NCI-H146 (cell line): ENCODE data around the gene FOXS1.

ENCODE experiments used
- DNase-seq: peaks from one replicate; lab custom pipeline; 2025; lab: John Stamatoyannopoulos, UW

Gene FOXS1

DNA sequence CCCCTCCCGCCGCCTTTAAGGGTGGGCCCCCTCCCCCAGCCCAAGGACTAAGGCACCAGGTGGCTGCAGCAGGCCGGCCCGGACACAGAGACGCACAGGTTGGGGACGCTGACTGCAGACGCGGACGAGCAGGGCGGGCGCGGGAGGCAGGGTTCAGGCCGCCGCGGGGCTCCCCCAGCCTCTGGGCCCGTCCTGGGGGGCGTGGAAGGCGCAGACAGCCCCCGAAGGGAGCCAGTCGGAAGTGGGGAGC lies 15.7 kb upstream of the FOXS1 start:
- DNase-seq: peak; percentile 83

DNA sequence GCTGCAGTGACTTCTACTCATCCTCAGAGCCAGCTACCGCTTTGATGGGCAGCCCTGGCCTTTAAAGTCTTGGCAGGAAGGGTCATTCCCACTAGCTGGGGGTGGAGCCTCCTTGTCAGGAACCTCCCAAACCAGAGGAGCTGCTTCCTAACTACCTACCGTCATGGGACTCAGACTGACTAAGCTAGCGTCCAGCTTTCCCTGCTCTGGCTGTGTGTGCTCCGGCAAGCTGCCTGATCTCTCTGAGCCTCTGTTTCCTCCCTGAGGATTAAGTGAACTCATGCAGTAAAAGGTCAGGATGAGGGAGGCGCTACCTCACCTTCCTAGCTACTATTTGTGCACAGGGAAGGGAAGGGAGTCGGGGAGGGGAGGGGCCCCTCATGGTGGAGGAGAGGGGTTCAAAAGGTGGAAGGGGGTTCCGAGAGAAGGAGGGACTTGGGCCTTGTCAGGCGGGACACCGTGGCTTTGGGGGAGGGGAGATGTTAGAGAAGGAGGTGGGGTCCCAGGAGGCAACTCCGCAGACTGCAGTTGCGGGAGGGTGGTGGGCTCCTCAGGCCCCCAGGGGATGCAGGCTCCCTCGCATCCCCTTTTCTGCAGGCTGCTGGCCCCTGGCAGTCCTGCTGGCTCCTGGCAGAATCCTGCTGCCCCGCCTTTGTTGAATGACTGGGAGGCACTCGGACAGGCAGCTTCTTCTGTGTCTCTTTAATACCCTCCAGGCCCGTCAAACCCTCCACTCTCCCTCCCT lies 15.2 kb upstream of the FOXS1 start:
- DNase-seq: peak; percentile 35

DNA sequence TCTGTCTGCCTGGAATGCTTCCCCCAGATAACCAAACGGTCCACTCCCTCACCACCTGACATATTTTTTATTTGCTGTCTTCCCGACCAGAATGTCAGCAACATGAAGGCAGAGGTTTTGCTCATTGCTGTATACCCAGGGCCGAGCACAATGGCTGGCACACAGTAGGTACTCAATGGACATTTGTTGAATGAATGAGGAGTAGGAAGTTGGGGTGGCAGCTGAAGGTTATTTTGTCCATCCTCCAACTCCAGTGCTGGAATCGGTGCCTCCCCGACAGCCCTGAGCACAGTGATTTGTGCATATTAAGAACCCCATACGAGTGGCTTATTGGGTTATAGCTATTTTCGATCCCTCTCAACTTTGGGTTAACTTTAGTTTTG lies 14.6 kb upstream of the FOXS1 start:
- DNase-seq: no peak

DNA sequence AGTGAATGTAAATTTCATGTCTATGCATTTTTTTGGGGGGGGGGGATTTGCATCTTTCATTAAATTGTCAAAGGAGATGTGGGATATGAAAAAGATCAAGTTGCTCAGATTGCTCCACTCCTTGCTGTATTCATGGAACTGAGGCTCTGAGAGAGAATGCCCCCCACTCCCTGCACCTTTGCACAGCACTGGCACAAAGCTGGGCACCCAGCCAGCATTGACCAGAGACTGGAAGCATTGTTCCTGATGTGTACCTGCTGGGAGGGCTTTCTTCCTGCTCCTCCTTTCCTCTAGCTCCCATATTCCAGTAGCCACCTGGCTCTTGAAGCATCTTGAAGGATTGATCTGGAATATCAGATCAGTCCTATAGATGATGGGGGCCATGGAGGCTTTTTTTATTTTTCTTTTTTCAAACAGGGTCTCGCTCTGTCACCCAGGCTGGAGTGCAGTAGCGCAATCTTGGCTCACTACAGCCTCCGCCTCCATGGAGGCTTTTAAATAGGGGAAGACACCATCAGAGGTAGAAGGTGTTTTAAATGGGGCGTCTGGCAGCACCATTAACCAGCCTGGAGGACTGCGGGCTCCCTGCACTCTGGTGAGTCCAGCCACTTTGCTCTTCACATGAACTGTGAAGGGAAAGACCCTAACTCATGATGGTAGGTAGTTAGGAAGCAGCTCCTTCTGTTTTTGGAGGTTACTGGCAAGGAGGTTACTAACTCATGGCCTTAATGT lies 14.0 kb upstream of the FOXS1 start:
- no peak for DNase-seq

DNA sequence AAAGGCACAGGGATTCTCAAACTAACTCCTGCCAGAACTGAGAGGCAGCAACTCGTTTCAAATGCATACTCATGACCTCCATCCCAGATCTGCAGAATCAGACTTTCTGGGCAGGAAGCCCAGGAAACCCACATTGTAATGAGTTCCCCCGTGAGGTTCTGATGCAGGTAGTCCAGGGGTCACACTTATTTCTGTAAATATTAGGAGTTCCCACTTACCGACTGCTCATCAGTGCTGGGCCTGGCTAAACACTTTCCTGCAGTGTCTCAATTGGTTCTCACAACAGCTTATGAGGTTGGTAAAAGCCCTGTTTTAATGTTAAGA lies 13.3 kb upstream of the FOXS1 start:
- DNase-seq: no peak

DNA sequence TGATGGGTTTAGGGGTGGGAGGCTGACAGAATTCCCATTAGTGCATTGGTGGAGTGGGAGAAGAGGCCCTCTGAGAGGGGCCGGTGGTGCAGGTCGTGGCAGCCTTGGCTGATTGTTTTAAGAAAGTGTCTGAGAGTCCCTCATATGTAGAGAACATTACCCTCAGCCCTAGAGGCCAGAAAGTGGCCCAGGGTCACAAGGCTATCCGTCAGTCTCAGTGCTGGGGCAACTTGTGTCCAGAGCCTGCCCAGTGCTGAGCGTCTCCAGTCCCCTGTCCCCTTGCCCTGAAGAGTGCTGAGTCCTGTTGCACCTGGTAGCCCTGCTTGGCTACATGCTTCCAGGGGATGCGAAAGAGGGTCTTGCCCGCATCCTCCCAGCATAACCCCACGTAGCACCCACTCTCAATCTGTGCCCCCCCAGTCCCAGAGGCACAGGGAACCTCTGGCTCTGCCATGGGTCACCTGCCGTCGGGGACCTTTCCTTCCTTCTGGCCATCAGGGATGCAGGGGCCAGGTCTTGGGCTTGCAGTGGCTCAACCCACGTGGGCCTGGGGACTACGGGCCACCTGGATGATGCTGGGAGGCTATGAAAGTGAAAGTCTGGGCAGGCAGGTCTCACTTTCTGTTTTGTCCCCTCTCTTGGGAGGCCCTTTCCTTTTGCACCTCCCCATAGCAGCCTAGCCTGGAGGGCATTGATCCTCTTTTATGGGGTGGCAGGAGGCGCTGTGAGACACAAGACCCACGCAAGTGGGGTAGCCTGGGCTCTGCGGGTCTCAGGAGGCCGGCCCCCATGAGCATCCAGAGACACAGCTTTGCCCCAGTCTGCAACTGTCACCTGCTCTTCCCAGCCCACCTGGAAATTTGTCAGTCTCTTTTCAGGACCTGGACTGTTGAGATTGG lies 12.7 kb upstream of the FOXS1 start:
- no peak for DNase-seq

DNA sequence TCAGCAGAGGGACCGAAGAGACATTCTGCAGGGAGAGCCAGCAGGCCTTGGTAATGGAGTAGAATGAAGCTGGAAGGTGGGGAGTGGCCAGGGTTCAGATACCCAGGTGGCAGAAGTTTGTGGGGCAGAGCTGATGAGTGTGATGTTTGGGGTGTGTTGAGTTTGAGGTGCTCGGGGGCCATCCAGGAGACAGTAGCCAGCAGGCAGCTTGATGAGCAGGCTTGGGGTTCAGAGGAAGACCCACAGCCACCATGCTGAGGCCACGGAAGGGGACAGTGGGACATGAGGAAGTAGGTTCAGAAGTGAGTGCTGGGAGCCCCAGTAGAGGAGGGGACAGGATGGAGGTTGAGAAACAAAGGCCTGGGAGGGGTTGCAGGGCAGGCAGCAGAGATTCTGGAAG lies 11.1 kb upstream of the FOXS1 start:
- no peak for DNase-seq

DNA sequence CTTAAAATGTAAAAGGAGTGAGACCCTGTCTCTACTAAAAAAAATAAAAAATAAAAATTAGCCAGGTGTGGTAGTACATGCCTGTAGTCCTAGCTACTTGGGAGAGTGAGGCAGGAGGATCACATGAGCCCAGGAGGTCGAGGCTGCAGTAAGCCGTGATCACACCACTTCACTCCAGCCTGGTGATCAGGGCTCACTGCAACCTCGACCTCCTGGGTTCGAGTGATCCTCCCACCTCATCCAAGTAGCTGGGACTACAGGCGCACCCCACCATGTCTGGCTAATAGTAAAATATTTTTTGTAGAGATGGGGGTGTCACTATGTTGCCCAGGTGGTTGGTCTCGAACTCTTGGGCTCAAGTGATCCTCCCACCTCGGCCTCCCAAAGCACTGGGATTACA lies 8.1 kb upstream of the FOXS1 start:
- no peak for DNase-seq

DNA sequence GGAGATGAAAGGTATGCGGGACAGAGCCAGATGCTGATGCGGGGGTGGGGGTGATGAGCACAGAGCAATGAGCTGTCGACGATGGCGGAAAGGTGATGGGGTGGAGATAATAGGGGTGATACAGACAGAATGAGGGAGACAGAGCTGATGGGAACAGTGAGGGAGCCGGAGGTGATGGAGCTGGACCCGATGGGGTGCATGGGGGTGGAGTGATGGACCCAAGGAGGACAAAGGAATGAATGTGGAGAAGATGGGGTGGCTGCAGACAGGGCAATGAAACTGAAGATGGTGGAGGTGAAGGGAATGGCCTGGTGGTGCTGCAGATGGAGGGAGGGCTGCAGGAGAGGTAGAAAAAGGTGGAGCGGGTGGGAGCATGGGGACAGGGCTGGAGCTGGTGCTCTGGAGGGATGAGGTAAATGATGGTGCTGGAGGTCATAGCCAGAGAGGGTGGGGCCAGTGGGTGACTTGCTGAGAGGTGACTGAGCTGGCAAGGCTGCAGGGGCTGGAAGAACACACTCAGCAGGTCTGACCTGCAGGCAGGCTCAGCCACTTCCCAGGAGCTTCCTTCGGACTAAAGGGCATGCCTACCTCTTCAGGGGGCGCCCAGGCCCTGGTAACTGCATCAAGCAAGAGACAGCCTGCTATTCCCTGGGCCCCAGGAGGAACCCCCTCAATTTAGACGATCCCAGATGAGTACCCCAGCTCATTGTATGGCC lies 6.0 kb upstream of the FOXS1 start:
- no peak for DNase-seq

DNA sequence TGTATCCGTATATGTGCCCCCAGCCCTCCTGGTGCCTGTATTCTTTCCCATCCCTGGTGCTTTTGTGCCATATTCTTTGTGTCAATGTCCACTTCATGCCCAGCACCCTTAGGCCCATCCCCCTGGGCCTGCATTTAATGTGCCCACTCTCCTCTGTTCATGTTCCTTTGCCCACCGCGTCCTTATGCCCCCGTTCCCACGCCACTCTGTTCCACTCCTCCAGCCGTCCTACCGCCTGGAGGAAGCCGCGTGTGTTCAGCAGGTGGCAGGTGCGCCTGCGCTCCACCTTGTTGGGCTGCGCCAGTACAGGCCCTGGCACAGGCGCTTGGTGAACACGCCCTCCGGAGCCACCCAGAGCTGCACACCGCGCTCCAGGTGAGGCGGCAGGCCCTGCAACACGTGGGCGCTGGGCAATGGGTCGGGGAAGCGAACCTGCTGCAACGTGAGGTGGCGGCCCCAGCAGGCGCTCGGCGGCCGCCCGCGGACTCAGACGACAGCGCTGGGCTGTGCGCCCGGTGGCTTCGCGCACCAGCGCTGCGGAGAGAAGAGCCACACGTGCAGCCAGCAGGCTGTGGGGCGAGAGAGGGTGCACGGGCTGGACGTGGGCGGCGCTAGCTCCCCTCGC lies 4.0 kb upstream of the FOXS1 start:
- peak; percentile 92 for DNase-seq

DNA sequence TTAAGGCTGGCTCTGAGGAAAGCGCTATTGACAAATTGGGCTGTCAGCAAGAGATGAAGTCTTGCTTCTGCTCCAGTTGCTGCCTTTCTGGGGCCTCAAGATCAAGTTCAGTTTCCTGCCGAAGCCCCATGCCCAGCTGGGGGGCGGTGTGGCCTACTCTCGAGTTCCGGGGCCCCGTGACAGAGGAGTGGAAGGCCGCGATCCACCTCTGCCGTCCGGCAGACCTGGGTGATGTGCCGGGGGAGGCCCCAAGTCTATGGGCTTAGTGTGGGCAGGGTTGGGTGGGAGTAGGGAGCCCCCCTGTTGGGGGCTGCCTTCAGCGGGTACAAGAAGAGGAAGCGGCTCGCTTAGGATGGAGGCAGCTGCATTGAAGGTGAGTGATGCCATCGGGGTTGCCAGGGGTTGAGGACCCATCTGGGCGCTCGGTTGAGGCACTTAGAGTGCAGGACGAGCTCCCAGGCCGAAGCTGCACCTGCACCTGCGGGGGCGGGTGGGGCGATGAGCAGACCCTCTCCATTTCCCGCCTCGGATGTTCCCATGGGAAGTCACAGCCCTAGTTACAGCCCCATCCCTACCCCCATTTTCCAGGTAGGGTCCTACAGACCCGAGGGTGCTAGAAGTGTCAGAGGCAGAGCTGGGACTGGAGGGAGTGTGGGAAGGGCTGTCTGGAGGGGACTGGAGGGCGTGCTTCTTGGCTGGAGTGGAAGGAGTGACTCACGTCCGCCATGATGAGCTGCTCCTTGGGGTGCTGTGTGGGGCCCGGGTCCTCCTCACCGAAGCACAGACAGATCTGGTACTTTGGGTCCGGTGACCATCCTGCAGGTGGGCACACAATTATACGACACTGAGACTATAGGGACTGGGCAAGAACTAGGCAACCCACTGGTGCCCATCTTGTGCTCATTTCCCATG lies 2.9 kb upstream of the FOXS1 start:
- no peak for DNase-seq

DNA sequence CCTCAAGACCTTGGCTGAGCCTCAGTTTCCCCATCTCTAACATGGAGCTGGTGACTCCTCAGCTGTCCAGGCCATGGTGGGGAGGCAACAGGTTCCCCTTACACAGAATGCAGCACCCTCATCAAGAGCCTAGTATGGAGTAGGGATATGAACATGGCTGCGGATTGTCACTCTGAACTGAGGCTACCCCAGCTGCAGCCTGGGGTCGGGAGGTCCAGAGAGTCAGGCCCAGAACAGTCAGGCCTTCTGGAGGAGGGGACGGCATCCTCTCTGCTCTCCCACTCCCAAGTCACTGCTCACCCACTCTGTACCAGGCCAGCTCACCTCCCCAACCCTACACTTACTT lies 1.4 kb upstream of the FOXS1 start:
- no peak for DNase-seq

DNA sequence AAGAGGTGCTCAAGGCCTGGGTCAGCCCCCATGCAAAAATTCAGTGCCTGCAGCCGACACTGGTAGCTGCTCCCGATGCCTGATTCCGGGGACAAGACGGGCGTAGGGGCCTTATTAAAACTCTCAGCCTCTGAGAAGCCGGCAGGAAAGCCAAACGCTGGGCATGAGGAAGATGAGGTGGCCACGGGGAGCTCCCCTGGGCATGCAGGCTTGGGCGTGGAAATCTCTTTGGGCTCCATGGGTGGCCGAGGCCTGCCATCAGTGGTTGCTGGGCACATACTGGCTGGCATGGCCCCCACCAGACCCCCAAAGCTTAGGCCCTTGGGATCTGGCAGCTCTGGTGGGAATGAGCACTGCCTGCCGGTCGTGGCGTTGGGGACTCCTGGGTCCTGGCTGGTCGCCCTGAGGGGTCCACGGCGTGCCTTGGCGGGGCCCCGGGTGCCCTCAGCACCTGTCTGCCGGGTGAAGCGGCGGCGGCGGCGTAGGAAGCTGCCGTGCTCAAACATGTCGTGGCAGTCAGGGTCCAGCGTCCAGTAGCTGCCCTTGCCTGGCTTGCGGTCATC lies 586 bp downstream of the FOXS1 start:
- DNase-seq: no peak

DNA sequence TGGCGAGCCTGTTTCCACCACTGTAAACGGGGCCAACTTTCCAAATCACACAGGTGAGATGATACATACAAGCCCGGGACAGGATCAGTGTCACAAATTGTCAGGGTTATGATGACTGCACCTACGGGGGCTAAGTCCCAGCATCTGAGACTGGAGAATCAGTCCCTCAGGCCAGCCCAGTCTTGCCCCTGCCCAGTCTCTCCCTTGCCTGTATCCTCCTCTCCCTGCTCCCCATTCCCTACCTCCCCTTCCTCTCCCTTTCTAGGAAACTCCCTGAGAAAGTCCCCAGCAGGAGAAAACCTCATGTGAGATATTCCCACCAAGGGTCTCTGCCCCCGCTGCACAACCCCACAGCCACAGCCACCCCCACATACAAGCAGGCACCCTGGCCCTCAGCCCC lies 1.5 kb downstream of the FOXS1 start:
- no peak for DNase-seq

DNA sequence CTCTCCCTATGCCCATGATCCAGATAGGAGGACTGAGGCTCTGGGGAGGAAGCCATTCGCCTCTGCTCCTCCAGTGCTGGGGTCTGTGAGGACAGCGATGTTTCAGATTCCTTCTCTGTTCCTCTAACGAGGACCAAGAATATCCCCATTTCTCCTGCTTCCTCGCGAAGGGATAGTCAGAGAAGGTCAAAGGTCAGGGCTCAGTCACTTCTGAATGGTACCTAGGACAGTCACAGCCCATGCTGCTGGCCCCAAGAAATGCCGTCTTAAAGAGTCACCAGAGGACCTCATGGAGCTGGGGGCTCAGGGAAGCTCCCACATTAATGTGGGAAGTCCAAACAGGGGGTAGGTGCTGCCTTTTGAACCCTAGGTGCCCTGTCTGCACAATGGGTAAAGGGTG lies 2.1 kb downstream of the FOXS1 start:
- no peak for DNase-seq

DNA sequence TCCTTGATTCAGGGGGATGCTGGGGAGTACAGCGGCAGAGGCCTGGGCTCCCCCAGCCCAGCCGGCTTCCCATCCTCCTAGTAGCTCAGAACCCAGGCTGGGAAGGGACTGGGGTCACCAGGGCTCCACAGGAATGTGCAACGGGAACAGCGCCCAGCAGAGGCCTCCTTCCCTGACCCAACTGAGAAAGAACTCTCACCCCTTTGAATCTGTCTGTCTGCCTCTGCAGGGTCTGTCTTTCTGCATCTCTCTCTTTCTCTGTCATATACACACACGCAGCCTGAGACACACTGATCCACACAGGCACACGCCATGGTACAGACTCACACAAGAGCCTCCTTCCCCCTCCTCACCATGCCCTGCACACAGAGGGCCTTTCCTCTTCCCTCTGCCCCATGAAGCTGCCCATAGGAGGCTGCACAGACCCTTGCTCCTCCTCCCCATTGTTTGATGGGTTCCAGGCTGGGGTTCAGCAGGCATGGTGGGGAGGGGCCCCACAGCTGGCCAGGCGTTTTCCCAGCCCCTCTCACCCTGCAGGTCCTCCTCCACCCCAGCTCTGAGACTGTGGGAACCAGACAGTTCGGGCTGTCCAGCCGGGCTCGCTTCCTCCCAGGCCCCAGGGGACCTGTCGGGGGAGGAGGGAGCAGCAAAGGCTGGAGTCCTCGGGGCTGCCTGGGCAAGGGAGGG lies 2.8 kb downstream of the FOXS1 start:
- no peak for DNase-seq

DNA sequence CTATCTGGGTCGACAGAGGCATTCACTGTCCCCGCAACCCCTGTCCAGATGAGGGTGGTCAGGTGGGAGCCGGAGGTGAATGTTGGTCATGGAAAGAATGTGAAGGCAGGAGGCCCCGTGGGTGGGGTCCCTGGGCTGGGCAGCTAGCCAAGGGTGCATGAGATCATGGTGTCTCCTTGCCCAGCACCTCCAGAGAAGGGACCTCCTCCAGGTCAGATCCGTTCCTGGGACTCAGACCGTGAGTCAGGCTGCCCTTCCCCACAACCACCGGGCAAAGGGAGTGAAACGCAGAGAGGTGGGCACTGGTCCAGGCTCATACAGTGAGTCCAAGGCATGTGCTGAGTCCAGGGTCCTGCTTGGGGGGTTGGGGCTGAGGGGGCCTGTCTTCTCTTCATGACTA lies 3.5 kb downstream of the FOXS1 start:
- DNase-seq: no peak

DNA sequence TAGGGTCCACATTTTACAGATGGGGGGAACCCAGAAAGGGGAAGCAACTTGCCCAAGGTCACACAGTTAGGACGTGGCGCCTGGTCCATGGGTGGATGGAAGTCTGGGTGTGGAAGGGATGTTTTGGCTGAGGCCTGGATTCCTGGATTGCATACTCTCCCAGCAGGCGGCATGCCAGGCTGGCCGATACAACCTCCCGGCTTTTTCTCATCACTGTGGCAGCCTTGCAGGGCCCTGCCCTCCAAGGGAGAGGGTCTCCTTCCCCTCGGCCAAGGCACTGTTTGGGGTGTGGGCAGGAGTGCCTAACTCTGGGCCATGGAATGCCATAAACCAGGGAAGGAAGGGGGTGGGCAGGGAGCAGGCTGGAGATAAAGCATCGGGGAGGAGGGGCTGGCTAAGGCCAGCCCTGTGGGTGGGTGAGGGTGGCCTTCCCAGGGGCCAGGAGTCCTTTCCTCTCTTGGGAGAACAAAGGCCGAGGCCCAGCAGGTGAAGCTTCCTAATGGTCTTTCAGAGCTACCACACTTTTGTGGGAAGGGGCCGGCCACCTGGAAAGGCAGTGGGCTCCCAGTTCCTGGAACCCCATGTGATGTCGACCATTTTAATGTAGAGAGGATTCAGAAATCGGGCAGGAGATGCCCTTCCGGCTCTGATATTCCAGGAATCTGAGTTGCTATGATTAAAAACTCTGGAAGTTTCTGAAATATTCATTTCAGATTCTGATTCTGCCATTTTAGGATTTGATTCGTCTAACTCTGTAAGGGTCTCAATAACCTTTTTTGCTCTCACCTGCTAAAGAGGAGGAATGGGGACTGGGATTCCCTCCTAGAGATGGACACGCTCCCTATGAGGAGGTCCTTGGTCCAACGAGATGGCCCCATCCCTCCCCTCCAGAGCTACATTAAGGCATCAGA lies 4.2 kb downstream of the FOXS1 start:
- DNase-seq: peak; percentile 22

DNA sequence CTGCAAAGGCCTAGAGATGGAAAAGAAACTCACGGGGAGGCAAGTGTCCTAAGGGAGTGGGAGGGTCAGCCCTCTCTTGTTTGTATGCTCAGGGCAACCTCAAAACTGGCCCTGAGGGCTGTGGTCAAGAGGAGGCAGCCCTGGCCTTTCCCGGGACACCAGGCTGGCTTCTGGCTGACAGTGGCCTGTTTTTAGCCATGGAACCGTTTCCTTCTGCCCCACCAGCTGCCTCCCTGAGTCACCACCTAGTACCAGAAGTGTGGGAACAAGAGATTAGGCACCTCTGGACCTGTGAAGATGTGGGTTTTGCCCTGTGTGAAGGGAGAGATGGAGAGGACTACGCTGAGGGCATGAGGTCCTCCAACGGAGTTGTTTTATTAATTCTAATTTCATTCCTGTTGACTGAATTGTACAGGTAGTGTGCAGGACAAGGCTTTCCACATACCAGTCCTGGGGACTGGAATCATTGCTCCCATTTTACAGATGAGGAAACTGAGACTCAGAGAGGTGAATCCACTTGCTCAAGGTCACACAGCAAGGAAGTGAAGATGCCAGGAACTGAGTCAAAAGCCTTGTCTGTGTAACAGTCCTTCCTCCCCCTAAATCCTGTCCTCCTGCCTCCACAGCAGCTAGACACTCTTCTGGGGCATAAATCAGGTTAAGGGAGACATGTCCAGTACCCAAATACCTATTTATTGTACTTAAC lies 5.5 kb downstream of the FOXS1 start:
- no peak for DNase-seq
